HG03159 (cell line): Measurements from ENCODE around the gene CFAP57.

Experiments used
- ATAC-seq: cut with Tn5 transposase; IDR thresholded peaks from one replicate; pipeline ENCODE4 v1.9.1; 2021; ENCODE audit warnings: mild to moderate bottlenecking, moderate library complexity; ENCODE audit not compliant: unreplicated experiment

CFAP57 gene

GRCh38 chr1:43275826-43276620, 103.9 kb downstream of the CFAP57 start:
- no peak for ATAC-seq

- ATAC-seq, result no peak
Measured at GRCh38 chr1:43276673-43277072, 104.5 kb downstream of the CFAP57 start.

GRCh38 chr1:43277116-43277876, 105.2 kb downstream of the CFAP57 start:
- ATAC-seq, result no peak

GRCh38 chr1:43279161-43279560, 107.0 kb downstream of the CFAP57 start:
- no peak for ATAC-seq

GRCh38 chr1:43279666-43280065, 107.5 kb downstream of the CFAP57 start:
- ATAC-seq, result no peak

GRCh38 chr1:43280692-43281091, 108.6 kb downstream of the CFAP57 start:
- ATAC-seq, result no peak

- ATAC-seq, result no peak
Measured at GRCh38 chr1:43282220-43283195, 110.4 kb downstream of the CFAP57 start.

- no peak for ATAC-seq
Measured at GRCh38 chr1:43284065-43284464, 111.9 kb downstream of the CFAP57 start.

- ATAC-seq, result no peak
Measured at GRCh38 chr1:43284546-43285110, 112.5 kb downstream of the CFAP57 start.

- ATAC-seq, result no peak
Measured at GRCh38 chr1:43285269-43285990, 113.3 kb downstream of the CFAP57 start, which contains the start of gene C1orf210. Gene C1orf210, minus strand, starts transcription at chr1:43285581. Its CDS starts 2,311 bp downstream, at chr1:43283270.

GRCh38 chr1:43286115-43286514, 114.0 kb downstream of the CFAP57 start:
- no peak for ATAC-seq

- no peak for ATAC-seq
Measured at GRCh38 chr1:43286533-43286932, 114.4 kb downstream of the CFAP57 start.

GRCh38 chr1:43288058-43288784, 116.1 kb downstream of the CFAP57 start:
- no peak for ATAC-seq

- ATAC-seq, result no peak
Measured at GRCh38 chr1:43288785-43289706, 116.9 kb downstream of the CFAP57 start.

GRCh38 chr1:43292216-43292615, 120.1 kb downstream of the CFAP57 start:
- no peak for ATAC-seq

GRCh38 chr1:43292679-43293078, 120.5 kb downstream of the CFAP57 start:
- ATAC-seq, result no peak

GRCh38 chr1:43293176-43293575, 121.0 kb downstream of the CFAP57 start:
- no peak for ATAC-seq
